Astrocyte (in vitro differentiated cells and primary cell): ENCODE measurements around the gene ASIC4. TPM values are rescaled to one million over a fixed set of nuclear protein-coding genes. Genes with fewer than 3 reads are reported as not detected.

Experiments used
- DNase-seq: peaks from one replicate; pipeline ENCODE4 v3.0.0-alpha.2; 2010; ENCODE audit warnings: low read depth
- FAIRE-seq: peaks from 2 replicates; lab custom pipeline; 2011; peaks lifted over from hg19 to GRCh38; lab: Jason Lieb, UNC
- H2AFZ ChIP-seq: 2 replicates; pipeline ENCODE4 v1.6.0; 2012; ENCODE audit warnings: low read depth, low read length, inconsistent platforms
- H3K27ac ChIP-seq: 2 replicates; pipeline ENCODE4 v1.5.1; 2011; ENCODE audit warnings: low read depth, low read length, inconsistent platforms
- H3K27me3 ChIP-seq: 2 replicates; pipeline ENCODE4 v1.6.0; 2011; ENCODE audit warnings: low read length, inconsistent platforms; ENCODE audit not compliant: insufficient read depth
- H3K36me3 ChIP-seq: 2 replicates; pipeline ENCODE4 v1.5.1; 2011; ENCODE audit warnings: low read length, inconsistent platforms; ENCODE audit not compliant: insufficient read depth
- H3K4me1 ChIP-seq: 2 replicates; pipeline ENCODE4 v1.5.1; 2011; ENCODE audit warnings: low read length, inconsistent platforms; ENCODE audit not compliant: insufficient read depth
- H3K4me2 ChIP-seq: 2 replicates; pipeline ENCODE4 v1.6.0; 2012; ENCODE audit warnings: low read length, inconsistent platforms
- H3K4me3 ChIP-seq: 2 replicates; pipeline ENCODE4 v1.5.1; 2011; ENCODE audit warnings: low read depth, mild to moderate bottlenecking, low read length, inconsistent platforms; ENCODE audit not compliant: insufficient read depth
- H3K79me2 ChIP-seq: 2 replicates; pipeline ENCODE4 v1.6.0; 2012; ENCODE audit warnings: mild to moderate bottlenecking, low read length, inconsistent platforms; ENCODE audit not compliant: insufficient read depth
- H3K9ac ChIP-seq: 2 replicates; pipeline ENCODE4 v1.6.0; 2012; ENCODE audit warnings: mild to moderate bottlenecking, low read length, inconsistent platforms
- H3K9me3 ChIP-seq: 2 replicates; pipeline ENCODE4 v1.5.1; 2012; ENCODE audit warnings: low read depth, mild to moderate bottlenecking, low read length, inconsistent platforms; ENCODE audit not compliant: insufficient read depth
- H4K20me1 ChIP-seq: 2 replicates; pipeline ENCODE4 v1.6.0; 2012; ENCODE audit warnings: low read length, inconsistent platforms; ENCODE audit not compliant: insufficient read depth
- H3K27ac Mint-ChIP-seq: one replicate; pipeline ENCODE4 v1.8.0; 2021; ENCODE audit warnings: mild to moderate bottlenecking, mixed read lengths; ENCODE audit not compliant: unreplicated experiment
- H3K27me3 Mint-ChIP-seq: one replicate; pipeline ENCODE4 v1.8.0; 2021; ENCODE audit warnings: low read depth, mixed read lengths; ENCODE audit not compliant: unreplicated experiment
- H3K36me3 Mint-ChIP-seq: one replicate; pipeline ENCODE4 v1.8.0; 2021; ENCODE audit warnings: low read depth, mixed read lengths; ENCODE audit not compliant: unreplicated experiment
- H3K4me1 Mint-ChIP-seq: one replicate; pipeline ENCODE4 v1.8.0; 2021; ENCODE audit warnings: low read depth, mixed read lengths; ENCODE audit not compliant: unreplicated experiment
- H3K4me3 Mint-ChIP-seq: one replicate; pipeline ENCODE4 v1.8.0; 2021; ENCODE audit warnings: mild to moderate bottlenecking, moderate library complexity, mixed read lengths; ENCODE audit not compliant: unreplicated experiment
- H3K9me3 Mint-ChIP-seq: one replicate; pipeline ENCODE4 v1.8.0; 2021; ENCODE audit warnings: mild to moderate bottlenecking, mixed read lengths; ENCODE audit not compliant: unreplicated experiment
- EZH2 ChIP-seq: IDR thresholded peaks from 2 replicates; pipeline ENCODE4 v1.6.1; 2012; ENCODE audit warnings: mild to moderate bottlenecking, low read length, inconsistent platforms; ENCODE audit not compliant: insufficient read depth
- total RNA-seq: library from RNA; stranded (reverse); gene quantifications from 2 replicates; pipeline ENCODE4 v1.2.1, GENCODE V29; 2021
- TF ChIP-seq, protein P1 (sequence below): IDR thresholded peaks from 2 replicates; pipeline ENCODE4 v1.5.1; 2011; ENCODE audit warnings: low read depth, mild to moderate bottlenecking, inconsistent platforms, low read length, moderate library complexity; ENCODE audit not compliant: insufficient read depth

ASIC4 gene
- total RNA-seq, 1 donor from 2014 or later, result 0.39 TPM

DNA sequence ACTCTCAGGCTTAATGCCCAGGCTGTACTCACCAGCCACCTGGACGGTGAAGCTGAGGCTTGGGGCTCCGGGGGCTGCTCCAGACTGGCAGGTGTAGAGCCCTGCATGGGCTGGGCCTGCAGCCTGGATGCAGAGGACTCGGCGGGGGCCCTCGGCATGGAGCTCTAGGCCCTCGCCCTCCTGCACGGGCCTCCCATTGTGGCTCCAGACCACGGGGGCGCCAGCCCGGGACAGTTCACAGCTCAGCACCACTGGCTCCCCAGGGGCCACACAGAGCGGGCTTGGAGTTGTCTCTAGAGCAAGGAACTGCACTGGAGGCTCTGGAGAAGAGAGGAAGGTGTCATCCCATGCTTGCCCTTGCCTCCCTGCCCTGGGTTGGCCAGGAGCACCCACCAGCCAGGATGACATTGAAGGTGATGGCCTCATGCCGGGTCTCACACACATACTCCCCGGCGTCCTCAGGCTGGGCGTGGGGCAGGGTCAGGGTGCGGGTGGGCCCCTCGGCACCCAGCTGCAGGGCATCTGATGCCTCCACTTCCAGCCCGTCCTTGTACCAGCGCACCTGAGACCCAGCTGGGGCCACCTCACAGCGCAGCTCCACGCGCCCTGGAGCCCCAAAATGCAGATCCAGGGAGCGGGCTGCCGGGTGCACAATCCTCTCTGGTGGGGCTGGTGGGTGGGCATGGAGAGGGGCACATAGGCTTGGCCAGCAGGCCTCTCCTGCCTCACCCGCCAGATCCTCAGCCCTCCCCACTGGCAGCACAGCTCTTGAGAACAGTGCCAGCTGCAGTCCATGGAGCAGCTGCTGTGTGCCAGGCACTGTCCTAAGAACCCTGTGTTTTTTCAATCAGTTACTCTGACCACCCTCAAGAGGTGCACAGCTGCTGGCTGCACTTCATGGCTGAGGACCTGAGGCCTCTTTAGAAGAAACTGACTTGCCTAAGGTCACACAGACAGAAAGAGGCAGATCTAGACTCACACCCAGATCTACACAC is 43.8 kb downstream of the ASIC4 start:
- Mint-ChIP-seq H3K9me3 (no peaks in the 10 kb centered on the region), H3K27ac (no peak overlapping the region), H3K27me3 (peaks cover 5% of the 10 kb centered on the region), H3K4me1 (peaks cover 10% of the 10 kb centered on the region), H3K36me3 (peaks cover 10% of the 10 kb centered on the region), H3K4me3 (no peak overlapping the region)
- Histone ChIP-seq H3K36me3 (no peaks in the 10 kb centered on the region), H3K27me3 (no peaks in the 10 kb centered on the region), H3K27ac (no peak overlapping the region), H3K9ac (no peak overlapping the region), H4K20me1 (no peaks in the 10 kb centered on the region), H2AFZ (no peak overlapping the region), H3K4me2 (no peak overlapping the region), H3K79me2 (no peaks in the 10 kb centered on the region), H3K9me3 (no peaks in the 10 kb centered on the region), H3K4me1 (peaks cover 3% of the 10 kb centered on the region), H3K4me3 (no peak overlapping the region)
- DNase-seq (no peak), FAIRE-seq (no peak)
- no peak for TF ChIP-seq EZH2
- TF ChIP-seq, protein P1, sequence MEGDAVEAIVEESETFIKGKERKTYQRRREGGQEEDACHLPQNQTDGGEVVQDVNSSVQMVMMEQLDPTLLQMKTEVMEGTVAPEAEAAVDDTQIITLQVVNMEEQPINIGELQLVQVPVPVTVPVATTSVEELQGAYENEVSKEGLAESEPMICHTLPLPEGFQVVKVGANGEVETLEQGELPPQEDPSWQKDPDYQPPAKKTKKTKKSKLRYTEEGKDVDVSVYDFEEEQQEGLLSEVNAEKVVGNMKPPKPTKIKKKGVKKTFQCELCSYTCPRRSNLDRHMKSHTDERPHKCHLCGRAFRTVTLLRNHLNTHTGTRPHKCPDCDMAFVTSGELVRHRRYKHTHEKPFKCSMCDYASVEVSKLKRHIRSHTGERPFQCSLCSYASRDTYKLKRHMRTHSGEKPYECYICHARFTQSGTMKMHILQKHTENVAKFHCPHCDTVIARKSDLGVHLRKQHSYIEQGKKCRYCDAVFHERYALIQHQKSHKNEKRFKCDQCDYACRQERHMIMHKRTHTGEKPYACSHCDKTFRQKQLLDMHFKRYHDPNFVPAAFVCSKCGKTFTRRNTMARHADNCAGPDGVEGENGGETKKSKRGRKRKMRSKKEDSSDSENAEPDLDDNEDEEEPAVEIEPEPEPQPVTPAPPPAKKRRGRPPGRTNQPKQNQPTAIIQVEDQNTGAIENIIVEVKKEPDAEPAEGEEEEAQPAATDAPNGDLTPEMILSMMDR, result no peak

DNA sequence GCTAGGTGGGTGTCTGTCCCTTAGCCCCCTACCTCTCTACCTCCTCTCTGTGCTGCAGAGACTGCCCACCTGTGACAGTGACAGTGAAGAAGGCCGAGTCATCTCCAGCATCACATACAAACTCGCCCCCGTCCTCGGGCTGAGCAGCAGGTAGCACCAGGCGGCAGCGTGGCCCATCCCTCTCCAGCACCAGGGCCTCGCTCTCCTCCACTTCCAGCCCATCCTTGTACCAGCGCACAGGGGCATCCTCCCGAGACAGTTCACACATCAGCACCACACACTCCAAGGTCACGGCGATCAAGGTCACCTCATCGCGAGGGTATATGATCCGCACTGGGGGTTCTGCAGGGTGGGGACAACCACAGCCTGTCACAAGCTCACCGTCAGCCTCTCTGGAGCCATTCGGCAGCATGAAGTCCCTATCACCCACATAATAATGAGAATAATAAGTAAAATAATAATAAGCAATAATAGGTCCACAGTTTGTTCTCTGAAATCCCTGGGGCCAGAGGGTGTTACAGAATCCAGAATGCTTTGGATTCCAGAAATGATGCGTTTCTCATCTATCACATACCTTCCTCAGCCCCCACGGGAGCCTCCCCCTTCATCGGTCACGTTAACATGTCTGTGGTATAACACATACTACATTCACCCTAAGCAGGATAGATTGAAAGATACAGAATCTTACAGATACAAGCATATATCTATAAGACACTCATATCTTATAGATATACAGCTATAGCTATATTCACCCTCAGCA is 45.1 kb downstream of the ASIC4 start:
- Histone ChIP-seq H2AFZ (no peak overlapping the region), H3K4me3 (no peak overlapping the region), H3K4me1 (no peaks in the 10 kb centered on the region), H3K27ac (no peak overlapping the region), H3K36me3 (no peaks in the 10 kb centered on the region), H3K4me2 (no peak overlapping the region), H3K9me3 (no peaks in the 10 kb centered on the region), H3K79me2 (no peaks in the 10 kb centered on the region), H4K20me1 (peaks cover 8% of the 10 kb centered on the region), H3K27me3 (no peaks in the 10 kb centered on the region), H3K9ac (no peak overlapping the region)
- TF ChIP-seq, protein P1, result no peak
- TF ChIP-seq EZH2, result no peak
- H3K4me1 Mint-ChIP-seq, result peaks cover 10% of the 10 kb centered on the region
- H3K27me3 Mint-ChIP-seq, result no peaks in the 10 kb centered on the region
- peaks cover 18% of the 10 kb centered on the region for H3K36me3 Mint-ChIP-seq
- H3K9me3 Mint-ChIP-seq, result no peaks in the 10 kb centered on the region
- DNase-seq (no peak), FAIRE-seq (no peak)
- H3K27ac Mint-ChIP-seq, result no peak overlapping the region
- no peak overlapping the region for H3K4me3 Mint-ChIP-seq
